ENCODE data around the gene TATDN3. TPM values are rescaled to one million over a fixed set of nuclear protein-coding genes. Genes with fewer than 3 reads are reported as not detected.

The TATDN3 gene
- total RNA-seq = 14.7 and 17.2 TPM in 2 replicates

GRCh38 chr1:212791676-212792395 lies at the start of gene TATDN3, which contains the start of gene NSL1:
TSS of gene TATDN3 (plus strand) at chr1:212791894. CDS start at chr1:212791922, 28 bp downstream.
TSS of gene NSL1 (minus strand) at chr1:212791777. CDS start at chr1:212791763, 14 bp downstream.

DNA sequence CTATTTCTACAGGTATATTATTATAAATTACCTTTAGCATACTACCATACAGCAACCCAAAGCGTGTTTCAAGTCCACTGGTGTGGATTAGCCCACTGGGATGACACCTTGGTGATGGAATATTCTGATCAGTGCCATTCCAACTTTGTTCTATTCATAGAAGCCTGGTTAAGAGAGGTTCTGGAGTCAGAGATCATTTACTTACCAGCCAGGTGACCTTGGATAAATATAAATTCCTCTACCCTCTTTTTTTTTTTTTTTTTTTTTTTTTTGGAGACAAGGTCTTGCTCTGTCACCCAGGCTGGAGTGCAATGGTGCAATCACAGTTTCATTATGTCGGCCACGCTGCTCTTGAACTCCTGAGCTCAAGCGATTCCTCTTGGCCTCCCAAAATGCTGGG lies 55.9 kb downstream of the TATDN3 start, which contains the start of gene SPATA45:
Gene SPATA45 (minus strand): TSS at position 101 of the 400 bp plus-strand sequence. CDS start 11,500 bp downstream, outside the sequence.

DNA sequence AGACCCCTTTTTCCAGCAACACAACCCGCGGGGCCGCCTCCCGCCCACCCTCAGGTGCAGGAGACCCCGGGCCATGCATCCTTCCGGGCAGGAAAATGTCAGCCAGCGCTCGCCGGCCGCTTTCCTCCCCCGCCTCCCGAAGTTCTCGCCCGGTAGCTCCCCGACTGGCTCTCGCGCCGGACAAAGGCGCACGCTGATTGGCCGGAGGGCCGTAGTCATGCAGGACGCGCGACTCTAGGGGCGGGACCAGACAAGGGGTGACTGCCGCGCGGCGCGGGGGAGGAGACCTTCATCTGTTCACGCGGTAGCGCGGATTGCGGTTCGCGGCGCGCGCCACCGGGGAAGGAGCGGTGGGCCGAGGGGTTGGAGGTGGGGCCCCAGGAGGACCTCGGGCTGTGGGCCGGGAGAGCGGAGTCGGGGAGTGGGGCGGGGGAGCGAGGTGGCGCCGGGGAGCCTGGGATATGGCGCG lies 66.3 kb downstream of the TATDN3 start, which contains the start of gene FLVCR1:
Gene FLVCR1 (plus strand): TSS at position 284 of the 469 bp plus-strand sequence. CDS start 178 bp downstream, at position 462.

Other genes with a start within 250 kb of the TATDN3 start
- 6.2 and 16.0 TPM in 2 replicates for gene ATF3, start 183.1 kb upstream of the TATDN3 start, total RNA-seq
- 0.87 and 2.8 TPM in 2 replicates for gene BATF3, start 92.1 kb upstream of the TATDN3 start, total RNA-seq
- 24.0 and 26.1 TPM in 2 replicates for gene NSL1, start 117 bp upstream of the TATDN3 start, total RNA-seq
- 0.44 and 0.53 TPM in 2 replicates for gene SPATA45, start 55.8 kb downstream of the TATDN3 start, total RNA-seq
- 4.0 and 4.8 TPM in 2 replicates for gene FLVCR1, start 66.4 kb downstream of the TATDN3 start, total RNA-seq
- under 0.01 TPM in 1 of 2 replicates, not detected in the other for gene VASH2, start 158.6 kb downstream of the TATDN3 start, total RNA-seq
- 41.4 and 45.8 TPM in 2 replicates for gene ANGEL2, start 224.0 kb downstream of the TATDN3 start, total RNA-seq

Data from aortic smooth muscle cell (primary cell).